NCI-H748 treated with DMSO at 0.1 percent for 48 hours (cell line): ENCODE measurements around the gene CRYBG3.

Experiments
- DNase-seq: peaks from one replicate; lab custom pipeline; 2025; lab: John Stamatoyannopoulos, UW

Gene CRYBG3

DNA sequence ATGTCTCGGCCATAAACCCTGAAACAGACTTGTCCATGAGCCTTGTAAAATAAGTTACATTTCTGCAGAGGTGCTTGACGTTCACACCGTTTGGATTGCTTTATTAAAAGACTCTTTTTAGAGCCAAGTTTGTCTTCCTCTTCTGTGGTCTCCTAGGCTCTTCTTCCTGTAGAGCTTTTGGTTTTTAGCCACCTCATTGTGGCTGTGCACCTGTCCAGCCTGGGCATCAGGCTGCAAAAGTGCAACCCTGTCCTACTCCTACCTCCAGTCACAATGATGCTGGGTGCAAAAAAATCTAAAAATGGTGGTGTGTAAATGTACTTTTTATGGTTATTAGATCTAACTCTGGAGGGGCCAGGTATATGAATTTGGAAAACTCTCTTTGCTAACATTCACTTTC, 153.2 kb downstream of the CRYBG3 start:
- no peak for DNase-seq

- no peak for DNase-seq
These were observed 153.7 kb downstream of the CRYBG3 start for GRCh38 chr3:97975466-97975865.

GRCh38 chr3:97979610-97980009, 157.8 kb downstream of the CRYBG3 start:
- no peak for DNase-seq

DNA sequence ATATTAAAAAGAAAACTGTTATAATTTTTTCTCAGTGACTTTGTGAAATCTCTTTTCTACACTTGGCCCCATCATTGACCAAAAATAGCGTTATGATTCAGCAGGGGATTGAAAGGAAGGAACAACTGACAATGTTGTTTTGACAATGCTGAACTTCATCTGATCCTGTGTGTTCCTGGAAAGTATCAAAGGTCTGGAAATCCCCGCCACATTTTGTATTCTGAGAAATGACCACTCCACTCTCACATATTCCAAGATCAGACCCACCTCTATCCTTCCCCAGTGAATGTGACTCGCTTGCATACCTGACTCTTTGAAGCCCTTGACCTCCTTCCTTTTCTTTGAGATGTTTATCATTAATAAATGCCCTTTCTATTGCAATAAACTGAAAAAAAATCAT, 160.1 kb downstream of the CRYBG3 start:
- DNase-seq: no peak

DNA sequence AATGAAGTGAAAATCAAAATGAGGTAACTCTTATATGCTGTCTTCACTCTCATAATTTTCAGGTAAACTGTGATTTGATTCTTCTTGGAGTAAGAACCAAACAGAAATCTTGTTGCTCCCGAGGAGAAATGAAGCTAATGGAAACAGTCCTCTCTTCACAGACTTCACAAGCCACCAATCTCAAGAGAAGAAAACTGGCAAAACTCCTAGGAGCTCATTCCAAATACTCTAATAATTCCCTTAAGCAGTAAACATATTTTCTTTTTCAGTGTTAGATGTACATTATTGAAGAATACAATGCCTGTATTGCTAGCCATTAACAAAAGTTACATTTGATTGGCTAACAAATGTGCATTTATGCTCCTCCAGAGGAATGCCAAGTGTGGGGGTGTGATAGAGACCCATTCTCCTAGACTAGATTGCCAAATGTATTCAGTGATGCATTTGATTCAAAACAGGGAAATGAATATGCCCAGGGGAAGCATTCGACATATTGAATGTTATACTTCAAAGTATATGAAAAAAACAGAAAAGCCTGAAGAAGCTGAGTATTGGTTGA, 162.2 kb downstream of the CRYBG3 start:
- no peak for DNase-seq

DNA sequence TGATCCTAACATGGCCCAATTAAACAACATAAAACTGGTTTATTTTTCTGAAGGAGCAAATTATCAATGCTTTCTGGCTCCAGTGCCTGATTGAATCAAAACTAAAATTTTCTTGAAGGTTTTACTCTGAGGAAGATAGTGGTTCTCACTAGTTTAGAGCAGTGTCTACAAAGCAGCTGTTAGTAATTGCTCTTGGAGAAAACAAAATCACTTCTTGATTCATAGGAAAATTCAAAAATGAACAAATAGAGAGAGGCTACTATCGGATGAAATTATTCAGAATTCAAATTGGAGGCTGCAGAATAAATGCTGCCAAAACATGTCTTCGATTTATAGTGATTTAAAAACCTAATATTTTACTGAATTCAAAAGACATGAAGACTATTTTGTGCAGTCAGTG, 165.5 kb downstream of the CRYBG3 start:
- no peak for DNase-seq

DNA sequence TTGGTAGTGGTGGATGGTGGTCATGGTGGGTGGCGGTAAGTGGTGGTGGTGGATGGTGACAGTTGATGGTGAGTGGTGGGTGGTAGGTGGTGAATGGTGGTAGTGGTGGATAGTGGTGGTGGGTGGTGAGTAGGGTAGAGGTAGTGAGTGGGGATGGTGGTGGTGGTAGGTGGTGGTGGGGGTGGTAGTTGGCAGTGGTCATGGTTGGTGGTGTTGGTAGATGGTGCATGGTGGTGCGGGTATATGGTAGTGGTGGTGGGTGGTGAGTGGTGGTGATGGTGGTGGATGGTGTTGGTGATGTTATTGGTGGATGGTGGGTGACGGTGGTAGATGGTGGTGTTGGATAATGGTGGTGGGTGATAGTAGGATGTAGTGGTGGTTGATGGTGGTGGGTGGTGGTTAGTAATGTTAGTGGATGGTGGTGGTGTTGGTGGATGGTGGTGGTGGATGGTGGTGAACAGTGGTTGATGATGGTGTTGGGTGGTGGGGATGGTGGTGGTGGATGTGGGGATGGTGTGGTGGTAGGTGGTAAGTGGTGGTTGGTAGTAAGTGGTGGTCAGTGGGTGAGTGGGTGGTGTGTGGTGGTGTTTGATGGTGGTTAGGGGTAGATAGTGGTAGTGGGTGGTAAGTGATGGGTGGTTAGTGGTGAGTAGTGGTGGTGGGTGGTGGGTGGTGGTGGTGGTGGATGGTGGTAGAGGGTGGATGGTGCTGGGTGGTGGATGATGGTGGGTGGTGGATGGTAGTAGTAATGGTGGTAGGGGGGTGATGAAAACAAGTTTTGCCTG, 167.2 kb downstream of the CRYBG3 start:
- DNase-seq: no peak

- DNase-seq: no peak
These were observed 168.9 kb downstream of the CRYBG3 start for GRCh38 chr3:97990624-97991292.

- DNase-seq: no peak
These were observed 169.5 kb downstream of the CRYBG3 start for GRCh38 chr3:97991293-97991682.

GRCh38 chr3:97992547-97993173, 170.8 kb downstream of the CRYBG3 start:
- DNase-seq: no peak

GRCh38 chr3:97993526-97993925, 171.7 kb downstream of the CRYBG3 start:
- no peak for DNase-seq

- no peak for DNase-seq
These were observed 172.6 kb downstream of the CRYBG3 start for GRCh38 chr3:97994328-97994945.
